Keratinocyte (primary cell): Measurements from ENCODE around the gene ADGRB3.

ENCODE experiments used
- CTCF ChIP-seq, 3 experiments: IDR thresholded peaks in 1 of 3; conservative IDR thresholded peaks in 1 of 3; optimal IDR thresholded peaks in 1 of 3; 2 replicates in 2 of 3; 3 replicates in 1 of 3; pipeline versions ENCODE3 to v1.5.1; 2011; ENCODE audit warnings: low read length in 3 of 3, mild to moderate bottlenecking in 3 of 3, moderate library complexity in 2 of 3, control low read depth in 1 of 3, inconsistent platforms in 1 of 3; ENCODE audit not compliant: insufficient read depth in 2 of 3; ENCODE audit errors: extremely low read depth in 1 of 3
- EZH2 ChIP-seq: IDR thresholded peaks from one replicate; pipeline ENCODE4 v1.6.1; 2012; ENCODE audit warnings: inconsistent platforms, mild to moderate bottlenecking, low read length, moderate library complexity

DNA sequence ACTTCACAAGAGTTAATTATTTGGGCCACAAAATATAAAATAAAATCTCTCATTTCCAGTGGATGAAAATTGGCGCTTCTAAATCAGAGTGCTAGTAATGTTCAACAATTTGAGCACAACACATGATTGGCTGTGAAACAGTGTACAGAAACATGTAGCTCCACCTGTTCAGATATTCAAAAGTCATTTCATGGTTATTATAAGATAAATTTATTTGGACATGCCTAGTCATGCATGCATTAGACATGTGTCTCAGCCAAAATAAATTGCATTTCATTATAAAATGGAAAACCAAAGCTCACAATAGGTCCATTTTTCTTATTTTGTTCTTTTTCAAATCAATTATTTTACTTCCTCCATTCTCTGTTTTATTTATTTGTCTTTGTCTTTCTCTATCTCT, 786.9 kb downstream of the ADGRB3 start:
- TF ChIP-seq CTCF (optimal IDR thresholded peaks at IDR 0.05 in 1 of 3, IDR thresholded peaks at IDR 0.05 in 1 of 3, conservative IDR thresholded peaks at IDR 0.05 in 1 of 3; ENCODE audit: extremely low read depth in 1 of 3, insufficient read depth in 2 of 3, low read length in 3 of 3) (no peak), EZH2 (no peak)
